T-cell (primary cell): ENCODE data around the gene TNS2. TPM values are rescaled to one million over a fixed set of nuclear protein-coding genes. Genes with fewer than 3 reads are reported as not detected.

Experiments
- ATAC-seq, 4 experiments: fragments of 200-7000 bp in 3 of 4; fragments of 150-1000 bp in 1 of 4; cut with Tn5 transposase; replicated peaks in 1 of 4; 1 replicate in 3 of 4; 2 replicates in 1 of 4; pipeline ENCODE4 v1.10.0; 2021; ENCODE audit warnings: moderate library complexity in 3 of 4, mild to moderate bottlenecking in 2 of 4, moderate number of reproducible peaks in 1 of 4
- CTCF ChIA-PET, 2 donors: fragments of 300-600 bp; sonication (Branson Sonifier 250); formaldehyde crosslinking; loops; one replicate each; lab custom pipeline; 2022; ENCODE audit warnings: antibody characterized with exemption in 2 of 2; lab: Charles Lee
- POLR2A ChIA-PET, 2 donors: fragments of 300-600 bp; sonication (Branson Sonifier 250); formaldehyde crosslinking; loops; one replicate each; lab custom pipeline; 2022; ENCODE audit warnings: antibody characterized with exemption in 2 of 2; lab: Charles Lee
- DNase-seq, 35 experiments: peaks; one replicate each; pipeline versions ENCODE4 v3.0.0 to v3.0.0-alpha.2; 2013 to 2023
- H3K27ac ChIP-seq: one replicate; pipeline ENCODE4 v1.5.1; 2013; ENCODE audit warnings: low read length
- H3K27me3 ChIP-seq, 2 experiments: replicated peaks in 1 of 2; 1 replicate in 1 of 2; 2 replicates in 1 of 2; pipeline versions ENCODE4 v1.6.1 to v1.7.0; 2013; ENCODE audit warnings: low read length in 1 of 2, mixed read lengths in 1 of 2; ENCODE audit not compliant: control insufficient read depth in 2 of 2, insufficient read depth in 2 of 2; ENCODE audit errors: extremely low read depth in 1 of 2
- H3K36me3 ChIP-seq, 2 donors: 1 replicate in 1 of 2; 2 replicates in 1 of 2; pipeline versions ENCODE4 v1.6.1 to v1.7.0; 2013; ENCODE audit warnings: low read length in 1 of 2; ENCODE audit not compliant: control insufficient read depth in 2 of 2, insufficient read depth in 1 of 2; ENCODE audit errors: extremely low read depth in 1 of 2
- H3K4me1 ChIP-seq, 2 experiments: 1 replicate in 1 of 2; 2 replicates in 1 of 2; pipeline versions ENCODE4 v1.6.1 to v1.7.0; 2013; ENCODE audit warnings: low read length in 2 of 2, mixed read lengths in 1 of 2; ENCODE audit not compliant: insufficient read depth in 2 of 2, control insufficient read depth in 1 of 2; ENCODE audit errors: extremely low read depth in 1 of 2
- H3K4me3 ChIP-seq, 2 donors: 1 replicate in 1 of 2; 2 replicates in 1 of 2; pipeline versions ENCODE4 v1.5.1 to v1.7.0; 2013; ENCODE audit warnings: mild to moderate bottlenecking in 2 of 2, low read length in 1 of 2, moderate library complexity in 1 of 2; ENCODE audit not compliant: control insufficient read depth in 1 of 2; ENCODE audit errors: extremely low read depth in 1 of 2
- H3K9me3 ChIP-seq: 2 replicates; pipeline ENCODE4 v1.7.0; 2013
- H3K27ac Mint-ChIP-seq, 2 donors: one replicate each; pipeline ENCODE4 v1.8.0; 2020 to 2021; ENCODE audit warnings: mild to moderate bottlenecking in 2 of 2, mixed read lengths in 2 of 2
- H3K27me3 Mint-ChIP-seq, 2 donors: one replicate each; pipeline ENCODE4 v1.8.0; 2021 to 2022; ENCODE audit warnings: mixed read lengths in 2 of 2
- H3K36me3 Mint-ChIP-seq: one replicate; pipeline ENCODE4 v1.8.0; 2021; ENCODE audit warnings: mixed read lengths
- H3K4me1 Mint-ChIP-seq, 3 donors: one replicate each; pipeline ENCODE4 v1.8.0; 2020 to 2022; ENCODE audit warnings: mixed read lengths in 3 of 3, mild to moderate bottlenecking in 1 of 3
- H3K4me3 Mint-ChIP-seq, 3 donors: one replicate each; pipeline ENCODE4 v1.8.0; 2020 to 2022; ENCODE audit warnings: mild to moderate bottlenecking in 3 of 3, mixed read lengths in 3 of 3, moderate library complexity in 3 of 3
- H3K9me3 Mint-ChIP-seq, 3 donors: one replicate each; pipeline ENCODE4 v1.8.0; 2020 to 2022; ENCODE audit warnings: mixed read lengths in 3 of 3
- WGBS: methylation state at CpG from one replicate; pipeline ENCODE4 v1.1.5; 2013; ENCODE audit warnings: missing lambda C conversion rate; ENCODE audit not compliant: insufficient coverage; 5-methylcytosine and 5-hydroxymethylcytosine counted together
- total RNA-seq, 35 experiments: library from RNA in 6 of 35; stranded (reverse) in 6 of 35; fragments of 120-200 nt in 1 of 35; gene quantifications; one replicate each; pipeline versions ENCODE4 v1.2.1 to v1.2.4 and lab custom pipeline; 2013 to 2026

Gene TNS2
- total RNA-seq (1 to 10 TPM; 2.5 to 5.1 (median 3.0) TPM), total RNA-seq (lab: John Stamatoyannopoulos, UW) (0.43 to 6.5 (median 2.8) reads per million in 29 experiments)
- 0.81 TPM for total RNA-seq (2013)

GRCh38 chr12:53049571-53050318 is at the start of gene TNS2:
Gene TNS2 (plus strand): TSS chr12:53050065. CDS start chr12:53050186, 121 bp downstream.
- H3K4me1 ChIP-seq: peaks cover 9 to 43% of the 10 kb centered on the region in 2 experiments
- H3K27me3 Mint-ChIP-seq: no peaks in the 10 kb centered on the region
- no peaks in the 10 kb centered on the region for H3K36me3 ChIP-seq
- no peaks in the 10 kb centered on the region for H3K9me3 Mint-ChIP-seq
- H3K4me3 ChIP-seq: no peak within 1 kb of the TSS
- no peaks in the 10 kb centered on the region for H3K36me3 Mint-ChIP-seq
- H3K27ac Mint-ChIP-seq: peak within 1 kb of the TSS; percentile 55 to 61
- ChIA-PET CTCF (no interaction called here), POLR2A (no interaction called here)
- no peak for ATAC-seq
- no peaks in the 10 kb centered on the region for H3K9me3 ChIP-seq
- 69% methylated on average over 7 of the region's 20 CpGs for WGBS
- H3K4me1 Mint-ChIP-seq: peaks cover 21 to 26% (median 24%) of the 10 kb centered on the region in 3 donors
- H3K27me3 ChIP-seq: peaks cover 0 to 2% of the 10 kb centered on the region in 2 experiments
- H3K27ac ChIP-seq: no peak within 1 kb of the TSS
- no peak within 1 kb of the TSS for H3K4me3 Mint-ChIP-seq
- no peak for DNase-seq

- H3K27ac ChIP-seq: no peak overlapping the region
- Mint-ChIP-seq H3K27me3 (peaks cover 0 to 11% of the 10 kb centered on the region in 2 donors), H3K9me3 (no peaks in the 10 kb centered on the region), H3K4me3 (no peak overlapping the region), H3K27ac (no peak overlapping the region), H3K4me1 (peaks cover 29 to 37% (median 30%) of the 10 kb centered on the region in 3 donors), H3K36me3 (peaks cover 2% of the 10 kb centered on the region)
- POLR2A ChIA-PET: no interaction called here
- H3K4me1 ChIP-seq: peaks cover 20 to 32% of the 10 kb centered on the region in 2 experiments
- no peak overlapping the region for H3K4me3 ChIP-seq
- H3K27me3 ChIP-seq: peaks cover 3 to 10% of the 10 kb centered on the region in 2 experiments
- 100% methylated on average over 3 of the region's 5 CpGs for WGBS
- H3K9me3 ChIP-seq: no peaks in the 10 kb centered on the region
- no peak for ATAC-seq
- DNase-seq: no peak
- peaks cover 0 to 3% of the 10 kb centered on the region in 2 donors for H3K36me3 ChIP-seq
- CTCF ChIA-PET: no interaction called here
Observed at GRCh38 chr12:53004178-53004577, 45.7 kb upstream of the TNS2 start.

- no peak overlapping the region for H3K4me3 ChIP-seq
- peaks cover 0 to 5% of the 10 kb centered on the region in 2 donors for H3K36me3 ChIP-seq
- Mint-ChIP-seq H3K9me3 (no peaks in the 10 kb centered on the region), H3K27ac (no peak overlapping the region), H3K4me3 (peak overlapping the region in 1 of 3 donors; percentile 10), H3K36me3 (peaks cover 2% of the 10 kb centered on the region), H3K4me1 (peaks cover 33 to 41% (median 33%) of the 10 kb centered on the region in 3 donors), H3K27me3 (peaks cover 0 to 11% of the 10 kb centered on the region in 2 donors)
- CTCF ChIA-PET: no interaction called here
- no peak overlapping the region for H3K27ac ChIP-seq
- H3K9me3 ChIP-seq: no peaks in the 10 kb centered on the region
- WGBS: 100% methylated on average over 1 of the region's 2 CpGs
- ATAC-seq: no peak
- peaks cover 24 to 35% of the 10 kb centered on the region in 2 experiments for H3K4me1 ChIP-seq
- POLR2A ChIA-PET: no interaction called here
- DNase-seq: no peak
- H3K27me3 ChIP-seq: peaks cover 2 to 10% of the 10 kb centered on the region in 2 experiments
Observed at GRCh38 chr12:53004582-53004981, 45.3 kb upstream of the TNS2 start.

- 27% methylated on average over 11 of the region's 28 CpGs for WGBS
- no peak for ATAC-seq
- Histone ChIP-seq H3K9me3 (no peaks in the 10 kb centered on the region), H3K27ac (peak overlapping the region; percentile 91), H3K4me3 (peak overlapping the region; percentile 63 to 100), H3K4me1 (peaks cover 30 to 35% of the 10 kb centered on the region in 2 experiments), H3K36me3 (peaks cover 5% of the 10 kb centered on the region in 2 donors), H3K27me3 (peaks cover 0 to 7% of the 10 kb centered on the region in 2 experiments)
- H3K4me1 Mint-ChIP-seq: peaks cover 41 to 49% (median 41%) of the 10 kb centered on the region in 3 donors
- no peaks in the 10 kb centered on the region for H3K9me3 Mint-ChIP-seq
- ChIA-PET POLR2A (interaction anchor here in 1 of 2 donors (0.5 to 0.8 kb wide), 4 partner anchors 41 to 1492 kb away, joined by 3 to 15 read pairs (median 4); partner anchors contain the start of genes NCKAP1L and SPRYD3), CTCF (interaction anchor here (0.5 to 1.2 kb wide), 10 partner anchors 49 to 1735 kb away, joined by 3 to 11 read pairs (median 3); partner anchors contain the start of genes ATG101 (in 1 of the 2), COPZ1 (in 1 of the 2), SMAGP (in 1 of the 2) and SP1 (in 1 of the 2))
- H3K27me3 Mint-ChIP-seq: peaks cover 0 to 6% of the 10 kb centered on the region in 2 donors
- H3K27ac Mint-ChIP-seq: peak overlapping the region; percentile 97 to 98
- H3K4me3 Mint-ChIP-seq: peak overlapping the region; percentile 98 to 100 (median 99)
- H3K36me3 Mint-ChIP-seq: peaks cover 2% of the 10 kb centered on the region
- DNase-seq: peak in 3 of 35 experiments; percentile 7 to 14 (median 14)
Observed at GRCh38 chr12:53005215-53005985, 44.5 kb upstream of the TNS2 start.

- Histone ChIP-seq H3K27ac (peak within 1 kb of the TSS; percentile 91), H3K4me3 (peak within 1 kb of the TSS; percentile 95 to 100), H3K27me3 (no peaks in the 10 kb centered on the region), H3K4me1 (peaks cover 30 to 42% of the 10 kb centered on the region in 2 experiments), H3K36me3 (peaks cover 5 to 8% of the 10 kb centered on the region in 2 donors), H3K9me3 (no peaks in the 10 kb centered on the region)
- Mint-ChIP-seq H3K9me3 (no peaks in the 10 kb centered on the region), H3K4me3 (peak within 1 kb of the TSS; percentile 98 to 100 (median 99)), H3K4me1 (peaks cover 48 to 57% (median 49%) of the 10 kb centered on the region in 3 donors), H3K27me3 (peaks cover 0 to 3% of the 10 kb centered on the region in 2 donors), H3K27ac (peak within 1 kb of the TSS; percentile 97 to 98), H3K36me3 (peaks cover 2% of the 10 kb centered on the region)
- DNase-seq (peak; percentile 94 to 100 (median 100)), ATAC-seq (peak; percentile 88 to 94 (median 90))
- ChIA-PET CTCF (interaction anchor here (0.5 to 1.2 kb wide), 13 partner anchors 48 to 1736 kb away, joined by 3 to 11 read pairs (median 3); partner anchors contain the start of genes AAAS (in 1 of the 2), ATG101 (in 1 of the 2), COPZ1 (in 1 of the 2) and SMAGP (in 1 of the 2)), POLR2A (interaction anchor here in 1 of 2 donors (0.5 to 0.8 kb wide), 5 partner anchors 41 to 1491 kb away, joined by 3 to 15 read pairs (median 5); partner anchors contain the start of genes NCKAP1L and SPRYD3)
- WGBS: under 1% methylated on average over 46 of the region's 64 CpGs
Observed at GRCh38 chr12:53005986-53006809, 43.7 kb upstream of the TNS2 start, which contains the start of gene EIF4B. Gene EIF4B (plus strand): TSS chr12:53006456. CDS start chr12:53006484, 28 bp downstream.
